BJ (cell line): ENCODE data around the gene KLHL29. TPM values are rescaled to one million over a fixed set of nuclear protein-coding genes. Genes with fewer than 3 reads are reported as not detected.

Experiments used
- CTCF ChIA-PET: fragments of 350-600 bp; formaldehyde crosslinking; extraction: SDS; loops from one replicate; lab custom pipeline; 2021; ENCODE audit warnings: antibody characterized with exemption, inconsistent platforms; lab: Yijun Ruan, JAX
- POLR2A ChIA-PET: fragments of 300-600 bp; sonication (Branson Sonifier 250); formaldehyde crosslinking; extraction: SDS; loops from one replicate; lab custom pipeline; 2021; ENCODE audit warnings: antibody characterized with exemption; lab: Charles Lee
- DNase-seq: peaks from one replicate; pipeline ENCODE4 v3.0.0-alpha.2; 2011; ENCODE audit warnings: low read depth
- H3K27me3 ChIP-seq: 2 replicates; pipeline ENCODE4 v1.6.0; 2011; ENCODE audit warnings: low read length; ENCODE audit not compliant: control insufficient read depth, insufficient read depth
- H3K36me3 ChIP-seq: 2 replicates; pipeline ENCODE4 v1.5.1; 2011; ENCODE audit warnings: low read length; ENCODE audit not compliant: control insufficient read depth, insufficient read depth
- H3K4me3 ChIP-seq: 2 replicates; pipeline ENCODE4 v1.5.1; 2011; ENCODE audit warnings: low read depth, mild to moderate bottlenecking, control low read depth, low read length
- polyA plus RNA-seq: library from polyadenylated mRNA; depleted of rRNA; stranded (reverse); fragments of >200 nt; gene quantifications from 2 replicates; pipeline ENCODE4 v1.2.3, GENCODE V29; 2011
- TF ChIP-seq, protein P1 (sequence below): IDR thresholded peaks from 2 replicates; pipeline ENCODE4 v1.5.1; 2011; ENCODE audit warnings: low read depth, mild to moderate bottlenecking, control low read depth, inconsistent platforms, low read length, moderate library complexity; ENCODE audit not compliant: insufficient read depth

Gene KLHL29
- polyA plus RNA-seq, 1 experiment, result 10.0 TPM

DNA sequence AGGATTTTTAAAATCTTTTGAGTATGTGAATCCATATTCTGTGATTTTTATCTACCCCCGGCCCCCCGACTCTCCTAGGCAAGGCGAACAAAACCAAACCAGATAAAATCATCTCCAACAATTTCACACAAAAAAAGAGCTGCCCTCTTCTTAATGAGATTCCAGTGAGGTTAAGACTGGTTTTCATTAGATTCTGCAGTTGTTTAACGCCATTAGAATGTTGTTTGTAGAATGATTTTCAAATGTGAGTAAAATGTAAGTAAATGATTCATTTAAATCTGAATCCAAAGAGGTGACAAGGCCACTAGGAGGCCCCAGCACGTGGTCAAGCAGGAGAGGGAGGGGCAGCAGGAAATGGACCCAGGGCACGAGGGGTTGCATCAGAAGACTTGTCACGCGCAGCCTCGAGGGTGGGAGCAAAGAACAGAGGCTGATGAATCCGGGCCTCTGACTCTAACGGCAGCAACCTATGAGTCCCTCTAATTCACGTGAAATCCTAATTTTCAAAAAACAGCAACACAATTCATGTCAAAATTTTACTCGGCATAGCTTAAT, 24.3 kb upstream of the KLHL29 start:
- Histone ChIP-seq H3K27me3 (no peaks in the 10 kb centered on the region; the same call in 1 of the 2 replicates), H3K36me3 (no peaks in the 10 kb centered on the region), H3K4me3 (no peak overlapping the region)
- no peak for DNase-seq
- CTCF ChIA-PET, result interaction anchor here (4.1 kb wide), 1 partner anchor 9 kb away, joined by 18 read pairs; no protein-coding TSS in a partner anchor
- POLR2A ChIA-PET, result interaction anchor here (0.6 kb wide), 1 partner anchor 13 kb away, joined by 6 read pairs; no protein-coding TSS in a partner anchor
- TF ChIP-seq, protein P1, sequence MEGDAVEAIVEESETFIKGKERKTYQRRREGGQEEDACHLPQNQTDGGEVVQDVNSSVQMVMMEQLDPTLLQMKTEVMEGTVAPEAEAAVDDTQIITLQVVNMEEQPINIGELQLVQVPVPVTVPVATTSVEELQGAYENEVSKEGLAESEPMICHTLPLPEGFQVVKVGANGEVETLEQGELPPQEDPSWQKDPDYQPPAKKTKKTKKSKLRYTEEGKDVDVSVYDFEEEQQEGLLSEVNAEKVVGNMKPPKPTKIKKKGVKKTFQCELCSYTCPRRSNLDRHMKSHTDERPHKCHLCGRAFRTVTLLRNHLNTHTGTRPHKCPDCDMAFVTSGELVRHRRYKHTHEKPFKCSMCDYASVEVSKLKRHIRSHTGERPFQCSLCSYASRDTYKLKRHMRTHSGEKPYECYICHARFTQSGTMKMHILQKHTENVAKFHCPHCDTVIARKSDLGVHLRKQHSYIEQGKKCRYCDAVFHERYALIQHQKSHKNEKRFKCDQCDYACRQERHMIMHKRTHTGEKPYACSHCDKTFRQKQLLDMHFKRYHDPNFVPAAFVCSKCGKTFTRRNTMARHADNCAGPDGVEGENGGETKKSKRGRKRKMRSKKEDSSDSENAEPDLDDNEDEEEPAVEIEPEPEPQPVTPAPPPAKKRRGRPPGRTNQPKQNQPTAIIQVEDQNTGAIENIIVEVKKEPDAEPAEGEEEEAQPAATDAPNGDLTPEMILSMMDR, result no peak

DNA sequence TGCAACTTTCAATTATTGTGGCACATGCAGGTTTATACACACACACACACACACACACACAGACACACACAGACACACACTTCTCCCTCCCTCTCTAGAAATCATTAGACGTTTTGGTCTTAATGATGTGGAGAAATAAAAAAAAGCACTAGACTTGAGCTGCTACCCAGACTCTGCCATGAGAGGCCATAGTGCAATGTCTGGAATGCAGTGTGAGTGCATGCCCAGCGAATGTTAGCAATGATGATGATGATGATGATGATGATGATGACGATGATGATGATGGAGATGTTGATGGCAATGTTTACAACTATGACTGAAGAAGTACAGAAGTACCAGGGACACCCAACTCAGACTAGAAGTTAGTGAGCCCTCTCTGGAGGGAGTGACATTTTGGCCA, 23.8 kb upstream of the KLHL29 start:
- DNase-seq, result no peak
- TF ChIP-seq, protein P1, result no peak
- Histone ChIP-seq H3K27me3 (no peaks in the 10 kb centered on the region; the same call in 1 of the 2 replicates), H3K4me3 (no peak overlapping the region), H3K36me3 (no peaks in the 10 kb centered on the region)
- ChIA-PET POLR2A (interaction anchor here (0.6 kb wide), 1 partner anchor 12 kb away, joined by 6 read pairs; no protein-coding TSS in a partner anchor), CTCF (interaction anchor here (4.1 kb wide), 1 partner anchor 10 kb away, joined by 18 read pairs; no protein-coding TSS in a partner anchor)

GRCh38 chr2:23363268-23363667, 21.7 kb upstream of the KLHL29 start:
- TF ChIP-seq, protein P1, result no peak
- no peak overlapping the region for H3K4me3 ChIP-seq
- H3K36me3 ChIP-seq, result no peaks in the 10 kb centered on the region
- ChIA-PET POLR2A (no interaction called here), CTCF (interaction anchor here (0.9 to 4.1 kb wide), 2 partner anchors 12 to 164 kb away, joined by 4 to 18 read pairs; no protein-coding TSS in a partner anchor)
- no peak for DNase-seq
- H3K27me3 ChIP-seq, result no peaks in the 10 kb centered on the region; the same call in 1 of the 2 replicates

DNA sequence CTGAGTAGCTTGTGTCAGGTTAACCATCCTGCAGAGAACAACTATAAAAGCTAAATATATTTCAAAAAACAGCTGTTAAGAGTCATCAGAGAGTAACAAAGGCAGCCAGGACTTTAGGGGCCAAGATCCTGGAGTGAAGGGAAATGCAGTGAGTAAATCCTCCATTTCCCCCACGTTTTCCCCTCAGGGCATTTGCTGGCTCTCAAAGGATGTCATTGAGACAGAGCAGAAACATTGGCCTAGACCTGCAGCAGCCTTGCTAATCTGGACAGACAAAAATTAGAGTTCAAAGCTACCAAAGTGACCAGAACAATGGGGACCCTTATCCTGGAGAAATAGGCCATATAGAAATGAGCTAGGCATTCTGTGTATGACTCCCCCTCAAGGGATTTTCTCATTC, 21.1 kb upstream of the KLHL29 start:
- Histone ChIP-seq H3K36me3 (no peaks in the 10 kb centered on the region), H3K27me3 (no peaks in the 10 kb centered on the region; the same call in 1 of the 2 replicates), H3K4me3 (no peak overlapping the region)
- TF ChIP-seq, protein P1, result no peak
- ChIA-PET POLR2A (no interaction called here), CTCF (interaction anchor here (0.9 to 4.1 kb wide), 2 partner anchors 13 to 165 kb away, joined by 4 to 18 read pairs; no protein-coding TSS in a partner anchor)
- DNase-seq, result no peak

DNA sequence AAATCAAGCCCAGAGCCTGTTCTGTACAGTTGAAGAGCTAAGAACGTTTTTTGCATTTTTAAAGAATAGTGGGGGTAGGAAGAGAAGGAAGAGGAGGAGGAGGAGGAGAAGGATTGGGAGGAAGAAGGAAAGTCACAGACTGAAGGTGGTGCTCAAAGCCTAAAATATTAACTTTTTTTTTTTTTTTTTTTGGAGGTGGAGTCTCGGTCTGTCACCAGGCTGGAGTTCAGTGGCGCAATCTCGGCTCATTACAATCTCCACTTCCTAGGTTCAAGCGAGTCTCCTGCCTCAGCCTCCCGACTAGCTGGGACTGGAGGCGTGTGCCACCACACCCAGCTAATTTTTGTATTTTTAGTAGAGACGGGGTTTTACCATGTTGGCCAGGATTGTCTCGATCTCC, 18.3 kb upstream of the KLHL29 start:
- Histone ChIP-seq H3K27me3 (no peaks in the 10 kb centered on the region; the same call in 1 of the 2 replicates), H3K4me3 (no peak overlapping the region), H3K36me3 (no peaks in the 10 kb centered on the region)
- TF ChIP-seq, protein P1, result no peak
- DNase-seq, result no peak
- POLR2A ChIA-PET, result interaction anchor here (0.6 kb wide), 1 partner anchor 1002 kb away, joined by 3 read pairs; no protein-coding TSS in a partner anchor
- CTCF ChIA-PET, result no interaction called here
